OCI-LY7 (cell line): Measurements from ENCODE around the gene C16orf87.

Source experiments
- EZH2phosphoT487 ChIP-seq: fragments of 200-600 bp; sonication (generic); IDR thresholded peaks from 2 replicates; pipeline ENCODE4 v1.6.1; 2018; ENCODE audit warnings: low read depth, borderline replicate concordance, mild to moderate bottlenecking, mixed run types, antibody characterized with exemption, low read length, moderate library complexity, mixed read lengths
- TF ChIP-seq, protein P1 (sequence below): fragments of 200-600 bp; sonication (generic); conservative IDR thresholded peaks from 2 replicates; pipeline ENCODE4 v1.5.1; 2014; ENCODE audit warnings: mild to moderate bottlenecking, antibody characterized with exemption, low read length, moderate library complexity, mixed read lengths

DNA sequence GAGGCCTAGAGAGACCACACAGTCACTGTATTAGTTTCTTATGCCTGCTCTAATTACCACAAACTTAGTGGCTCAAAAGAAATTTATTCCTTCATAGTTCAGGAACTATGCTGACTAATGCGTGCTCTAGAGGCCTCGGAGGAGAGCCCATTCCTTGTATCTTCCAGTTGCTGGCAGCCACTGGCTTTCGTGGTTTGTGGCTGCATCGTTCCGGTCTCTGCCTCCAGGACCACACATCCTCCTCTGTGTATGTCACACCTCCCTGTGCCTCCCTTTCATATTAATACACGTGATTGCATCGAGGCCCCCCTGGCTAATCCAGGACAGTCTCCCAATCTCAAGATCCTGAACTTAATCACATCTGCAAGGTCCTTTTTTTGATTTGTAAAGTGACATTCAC lies 65.9 kb downstream of the C16orf87 start:
- TF ChIP-seq, protein P1, sequence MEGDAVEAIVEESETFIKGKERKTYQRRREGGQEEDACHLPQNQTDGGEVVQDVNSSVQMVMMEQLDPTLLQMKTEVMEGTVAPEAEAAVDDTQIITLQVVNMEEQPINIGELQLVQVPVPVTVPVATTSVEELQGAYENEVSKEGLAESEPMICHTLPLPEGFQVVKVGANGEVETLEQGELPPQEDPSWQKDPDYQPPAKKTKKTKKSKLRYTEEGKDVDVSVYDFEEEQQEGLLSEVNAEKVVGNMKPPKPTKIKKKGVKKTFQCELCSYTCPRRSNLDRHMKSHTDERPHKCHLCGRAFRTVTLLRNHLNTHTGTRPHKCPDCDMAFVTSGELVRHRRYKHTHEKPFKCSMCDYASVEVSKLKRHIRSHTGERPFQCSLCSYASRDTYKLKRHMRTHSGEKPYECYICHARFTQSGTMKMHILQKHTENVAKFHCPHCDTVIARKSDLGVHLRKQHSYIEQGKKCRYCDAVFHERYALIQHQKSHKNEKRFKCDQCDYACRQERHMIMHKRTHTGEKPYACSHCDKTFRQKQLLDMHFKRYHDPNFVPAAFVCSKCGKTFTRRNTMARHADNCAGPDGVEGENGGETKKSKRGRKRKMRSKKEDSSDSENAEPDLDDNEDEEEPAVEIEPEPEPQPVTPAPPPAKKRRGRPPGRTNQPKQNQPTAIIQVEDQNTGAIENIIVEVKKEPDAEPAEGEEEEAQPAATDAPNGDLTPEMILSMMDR, result no peak
- no peak for TF ChIP-seq EZH2phosphoT487
